GM23248 (cell line): ENCODE data around the gene OR10G6. TPM values are rescaled to one million over a fixed set of nuclear protein-coding genes. Genes with fewer than 3 reads are reported as not detected.

Experiments
- DNase-seq: peaks from one replicate; pipeline ENCODE4 v3.0.0-alpha.2; 2015
- H2AFZ ChIP-seq: fragments of 200-600 bp; sonication (generic); 2 replicates; pipeline ENCODE4 v1.6.1; 2016; ENCODE audit warnings: antibody characterized with exemption
- H3F3A ChIP-seq: fragments of 200-600 bp; sonication (generic); 2 replicates; pipeline ENCODE4 v1.6.1; 2016; ENCODE audit warnings: mild to moderate bottlenecking, antibody characterized with exemption, mixed run types; ENCODE audit not compliant: insufficient read depth
- H3K27ac ChIP-seq: fragments of 200-600 bp; sonication (generic); 2 replicates; pipeline ENCODE4 v1.5.1; 2016; ENCODE audit warnings: mild to moderate bottlenecking
- H3K27me3 ChIP-seq: fragments of 200-600 bp; sonication (generic); replicated peaks from 2 replicates; pipeline ENCODE4 v1.6.1; 2016; ENCODE audit warnings: mild to moderate bottlenecking; ENCODE audit not compliant: insufficient read depth
- H3K36me3 ChIP-seq: fragments of 200-600 bp; sonication (generic); 2 replicates; pipeline ENCODE4 v1.6.1; 2016; ENCODE audit warnings: low read depth, mild to moderate bottlenecking
- H3K4me1 ChIP-seq: fragments of 200-600 bp; sonication (generic); 2 replicates; pipeline ENCODE4 v1.6.1; 2016; ENCODE audit warnings: mild to moderate bottlenecking; ENCODE audit not compliant: insufficient read depth
- H3K4me2 ChIP-seq: fragments of 200-600 bp; sonication (generic); one replicate; pipeline ENCODE4 v1.6.1; 2016; ENCODE audit warnings: mild to moderate bottlenecking; ENCODE audit not compliant: unreplicated experiment
- H3K4me3 ChIP-seq: fragments of 200-600 bp; sonication (generic); 2 replicates; pipeline ENCODE4 v1.5.1; 2016; ENCODE audit warnings: mild to moderate bottlenecking
- H3K79me2 ChIP-seq: fragments of 200-600 bp; sonication (generic); 2 replicates; pipeline ENCODE4 v1.6.1; 2016; ENCODE audit warnings: mild to moderate bottlenecking; ENCODE audit not compliant: insufficient read depth
- H3K9ac ChIP-seq: fragments of 200-600 bp; sonication (generic); 2 replicates; pipeline ENCODE4 v1.6.1; 2016; ENCODE audit warnings: mild to moderate bottlenecking
- H3K9me2 ChIP-seq: fragments of 200-600 bp; sonication (generic); 2 replicates; pipeline ENCODE4 v1.6.1; 2016; ENCODE audit warnings: mixed run types, mild to moderate bottlenecking, moderate library complexity; ENCODE audit not compliant: insufficient read depth
- H3K9me3 ChIP-seq: fragments of 200-600 bp; sonication (generic); one replicate; pipeline ENCODE4 v1.6.1; 2017; ENCODE audit warnings: low read depth
- H4K20me1 ChIP-seq: fragments of 200-600 bp; sonication (generic); 2 replicates; pipeline ENCODE4 v1.6.0; 2016; ENCODE audit not compliant: insufficient read depth
- EZH2 ChIP-seq: fragments of 200-600 bp; sonication (generic); IDR thresholded peaks from 2 replicates; pipeline ENCODE4 v1.6.1; 2018; ENCODE audit warnings: antibody characterized with exemption, mild to moderate bottlenecking; ENCODE audit not compliant: insufficient read depth, poor library complexity, severe bottlenecking
- EZH2phosphoT487 ChIP-seq: fragments of 200-600 bp; sonication (generic); IDR thresholded peaks from 2 replicates; pipeline ENCODE4 v1.6.1; 2018; ENCODE audit warnings: antibody characterized with exemption, moderate library complexity, mild to moderate bottlenecking, low read depth; ENCODE audit not compliant: insufficient read depth
- WGBS, 2 experiments: methylation state at CpG; one replicate each; pipeline ENCODE4 v1.1.6; 2015 to 2017; ENCODE audit warnings: low lambda C conversion rate in 2 of 2, low coverage in 1 of 2; ENCODE audit errors: missing lambda C conversion rate in 2 of 2; 5-methylcytosine and 5-hydroxymethylcytosine counted together
- in situ Hi-C: fragments of 300-500 bp; cut with MboI; formaldehyde crosslinking; loops from 2 replicates; pipeline ENCODE4 v1.15.0; 2020
- polyA plus RNA-seq: library from polyadenylated mRNA; unstranded; fragments of >200 nt; fragmentation: Nextera tagmentation; extraction: Ambion mirVana; gene quantifications from 2 replicates; pipeline ENCODE4 v1.2.1, GENCODE V29; 2016
- total RNA-seq: library from RNA; depleted of rRNA; stranded (reverse); fragments of >200 nt; shearing (Covaris generic); gene quantifications from 2 replicates; pipeline ENCODE4 v1.2.3, GENCODE V29; 2014; rRNA removed

OR10G6 gene, protein sequence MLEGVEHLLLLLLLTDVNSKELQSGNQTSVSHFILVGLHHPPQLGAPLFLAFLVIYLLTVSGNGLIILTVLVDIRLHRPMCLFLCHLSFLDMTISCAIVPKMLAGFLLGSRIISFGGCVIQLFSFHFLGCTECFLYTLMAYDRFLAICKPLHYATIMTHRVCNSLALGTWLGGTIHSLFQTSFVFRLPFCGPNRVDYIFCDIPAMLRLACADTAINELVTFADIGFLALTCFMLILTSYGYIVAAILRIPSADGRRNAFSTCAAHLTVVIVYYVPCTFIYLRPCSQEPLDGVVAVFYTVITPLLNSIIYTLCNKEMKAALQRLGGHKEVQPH
- total RNA-seq: not detected in 2 replicates
- not detected in 2 replicates for polyA plus RNA-seq

DNA sequence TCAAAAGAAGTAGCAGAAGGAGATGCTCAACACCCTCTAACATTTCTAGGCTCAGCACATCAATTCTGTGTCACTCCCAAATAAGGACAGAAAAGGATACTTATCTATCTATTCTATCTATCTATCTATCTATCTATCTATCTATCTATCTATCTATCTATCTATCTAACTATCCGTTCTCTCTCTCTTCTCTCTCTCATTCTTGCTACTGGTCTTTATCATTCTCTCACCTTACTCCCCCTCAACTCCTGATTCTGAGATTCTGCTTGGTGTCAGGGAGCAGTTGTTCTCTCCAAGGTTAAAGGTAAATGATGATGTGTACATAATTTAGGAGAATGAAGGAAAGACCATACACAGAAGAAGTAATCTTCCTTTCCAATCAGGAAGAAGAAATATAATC lies at the start of gene OR10G6:
Gene OR10G6, minus strand, starts transcription at position 43 of the 400 bp plus-strand sequence. Its CDS starts 0 bp downstream, at position 43.
- Histone ChIP-seq H3K27ac (no peak within 1 kb of the TSS), H3K36me3 (no peaks in the 10 kb centered on the region), H3K9me3 (no peaks in the 10 kb centered on the region), H3K4me2 (no peak within 1 kb of the TSS), H3K27me3 (peaks cover 12% of the 10 kb centered on the region; the same call in 1 of the 2 replicates), H3K9me2 (no peaks in the 10 kb centered on the region), H3K9ac (no peak within 1 kb of the TSS), H3K79me2 (no peaks in the 10 kb centered on the region), H2AFZ (no peak within 1 kb of the TSS), H3F3A (no peaks in the 10 kb centered on the region), H3K4me3 (no peak within 1 kb of the TSS), H3K4me1 (no peaks in the 10 kb centered on the region), H4K20me1 (no peaks in the 10 kb centered on the region)
- TF ChIP-seq EZH2 (no peak), EZH2phosphoT487 (no peak)
- 15 to 17% methylated on average over 1 of the region's 1 CpG for WGBS, 2 experiments
- DNase-seq: no peak
- in situ Hi-C loops: no loop called here

DNA sequence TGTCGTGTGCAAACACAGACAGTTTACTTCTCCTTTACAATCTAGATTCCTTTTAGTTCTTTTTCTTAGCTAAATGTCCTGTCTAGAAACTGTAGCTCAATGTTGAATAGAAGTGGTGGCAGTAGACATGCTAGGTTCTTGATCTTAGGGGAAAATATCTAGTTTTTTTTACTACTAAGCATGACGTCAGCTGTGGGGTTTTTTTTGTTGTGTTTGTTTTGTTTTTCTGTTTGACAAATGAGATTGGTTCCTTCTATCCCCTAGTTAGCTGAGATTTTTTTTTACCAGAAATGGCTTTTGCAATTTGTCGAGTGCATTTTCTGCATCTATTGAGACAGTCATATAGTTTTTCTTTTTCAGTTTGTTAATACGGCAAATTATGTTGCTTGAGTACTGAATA lies 48.5 kb upstream of the OR10G6 start:
- Histone ChIP-seq H3K36me3 (no peaks in the 10 kb centered on the region), H3F3A (no peaks in the 10 kb centered on the region), H3K9ac (no peak overlapping the region), H3K4me1 (no peaks in the 10 kb centered on the region), H3K4me2 (no peak overlapping the region), H3K4me3 (no peak overlapping the region), H3K27ac (no peak overlapping the region), H3K79me2 (no peaks in the 10 kb centered on the region), H3K9me3 (no peaks in the 10 kb centered on the region), H4K20me1 (no peaks in the 10 kb centered on the region), H2AFZ (no peak overlapping the region), H3K9me2 (no peaks in the 10 kb centered on the region), H3K27me3 (no peaks in the 10 kb centered on the region; the same call in 1 of the 2 replicates)
- TF ChIP-seq EZH2phosphoT487 (no peak), EZH2 (no peak)
- in situ Hi-C loops: no loop called here
- 48 to 51% methylated on average over 4 of the region's 4 CpGs for WGBS, 2 experiments
- DNase-seq: no peak

DNA sequence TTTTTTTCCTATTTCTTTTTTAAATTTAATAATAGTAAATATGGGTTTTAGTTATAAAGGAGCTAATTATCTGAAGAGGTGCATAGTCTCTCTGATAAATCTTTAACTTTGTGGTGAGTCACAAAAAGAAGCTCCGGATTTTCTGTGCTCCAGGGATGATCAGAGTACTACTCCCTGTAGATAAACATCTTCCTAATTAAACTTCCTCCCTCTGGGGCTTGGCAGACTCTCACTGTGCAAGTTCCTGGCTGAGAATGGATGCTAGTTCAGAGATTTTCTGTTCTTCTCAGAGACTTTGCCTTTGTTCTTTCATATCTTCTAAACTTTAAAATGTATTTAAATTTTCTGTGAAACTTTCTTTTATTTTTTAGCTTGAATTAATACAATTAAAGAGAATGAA lies 46.3 kb upstream of the OR10G6 start, which contains the start of gene OR10G7:
Gene OR10G7, minus strand, starts transcription at position 72 of the 400 bp plus-strand sequence. CDS start 2,324 bp downstream, outside the sequence.
- no peaks in the 10 kb centered on the region; the same call in 1 of the 2 replicates for H3K27me3 ChIP-seq
- H3K9ac ChIP-seq: no peak within 1 kb of the TSS
- no peak within 1 kb of the TSS for H3K4me3 ChIP-seq
- no peaks in the 10 kb centered on the region for H3K36me3 ChIP-seq
- H3K9me3 ChIP-seq: no peaks in the 10 kb centered on the region
- no peaks in the 10 kb centered on the region for H4K20me1 ChIP-seq
- no peaks in the 10 kb centered on the region for H3K4me1 ChIP-seq
- H2AFZ ChIP-seq: no peak within 1 kb of the TSS
- no peaks in the 10 kb centered on the region for H3F3A ChIP-seq
- H3K79me2 ChIP-seq: no peaks in the 10 kb centered on the region
- DNase-seq: no peak
- WGBS, 2 experiments: 0 to 3% methylated on average over 1 of the region's 1 CpG
- H3K9me2 ChIP-seq: no peaks in the 10 kb centered on the region
- no peak for TF ChIP-seq EZH2phosphoT487
- no peak for TF ChIP-seq EZH2
- in situ Hi-C loops: no loop called here
- H3K4me2 ChIP-seq: no peak within 1 kb of the TSS
- no peak within 1 kb of the TSS for H3K27ac ChIP-seq

DNA sequence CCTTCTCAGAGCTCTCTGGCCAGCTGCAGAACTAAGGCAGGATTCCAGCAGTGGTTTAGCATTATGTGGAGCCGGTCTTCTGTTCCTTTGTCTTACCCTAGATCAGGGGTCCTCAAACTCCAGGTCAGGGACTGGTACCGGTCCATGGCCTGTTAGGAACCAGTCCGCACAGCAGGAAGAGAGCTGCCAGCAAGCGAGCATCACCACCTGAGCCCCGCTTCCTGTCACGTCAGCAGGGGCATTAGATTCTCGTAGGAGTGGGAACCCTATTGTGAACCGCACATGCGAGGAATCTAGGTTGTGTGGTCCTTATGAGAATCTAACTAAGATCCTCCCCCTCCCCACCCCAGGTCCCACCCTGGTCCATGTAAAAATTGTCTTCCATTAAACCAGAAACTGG lies 44.6 kb upstream of the OR10G6 start:
- no peak overlapping the region for H3K27ac ChIP-seq
- no peak overlapping the region for H3K4me3 ChIP-seq
- no peak overlapping the region for H3K9ac ChIP-seq
- H3K9me2 ChIP-seq: no peaks in the 10 kb centered on the region
- no peak for DNase-seq
- in situ Hi-C loops: no loop called here
- H3K4me2 ChIP-seq: no peak overlapping the region
- H4K20me1 ChIP-seq: no peaks in the 10 kb centered on the region
- no peaks in the 10 kb centered on the region for H3K9me3 ChIP-seq
- H3F3A ChIP-seq: no peaks in the 10 kb centered on the region
- TF ChIP-seq EZH2phosphoT487 (no peak), EZH2 (no peak)
- no peaks in the 10 kb centered on the region for H3K36me3 ChIP-seq
- no peaks in the 10 kb centered on the region for H3K4me1 ChIP-seq
- WGBS, 2 experiments: 57 to 58% methylated on average over 9 of the region's 9 CpGs
- no peaks in the 10 kb centered on the region; the same call in 1 of the 2 replicates for H3K27me3 ChIP-seq
- H3K79me2 ChIP-seq: no peaks in the 10 kb centered on the region
- H2AFZ ChIP-seq: no peak overlapping the region
